PC-9 (cell line): ENCODE data around the gene ZDHHC14. TPM values are rescaled to one million over a fixed set of nuclear protein-coding genes. Genes with fewer than 3 reads are reported as not detected.

ENCODE experiments used
- BruUV-seq: library from RNA; stranded (reverse); fragments of 400-500 nt; replicated peaks from 2 replicates; lab custom pipeline; 2021; lab: Mats Ljungman, UMichigan
- CTCF ChIA-PET: fragments of 300-600 bp; sonication (Branson Sonifier 250); formaldehyde crosslinking; loops from one replicate; lab custom pipeline; 2022; ENCODE audit warnings: antibody characterized with exemption; lab: Charles Lee
- POLR2A ChIA-PET: fragments of 300-600 bp; sonication (Branson Sonifier 250); formaldehyde crosslinking; loops from one replicate; lab custom pipeline; 2022; ENCODE audit warnings: antibody characterized with exemption; ENCODE audit not compliant: unreplicated experiment; lab: Charles Lee
- DNase-seq, 2 experiments: peaks; one replicate each; pipeline versions ENCODE4 v3.0.0 to v3.0.0-alpha.2; 2015 to 2022; ENCODE audit warnings: mixed read lengths in 1 of 2
- H2AFZ ChIP-seq: fragments of 200-600 bp; sonication (generic); 2 replicates; pipeline ENCODE4 v1.8.1; 2017; ENCODE audit warnings: antibody characterized with exemption
- H3F3A ChIP-seq: fragments of 200-600 bp; sonication (generic); 2 replicates; pipeline ENCODE4 v1.8.1; 2017; ENCODE audit warnings: antibody characterized with exemption, mild to moderate bottlenecking, low read depth; ENCODE audit not compliant: insufficient read depth
- H3K27ac ChIP-seq: fragments of 200-600 bp; sonication (generic); 2 replicates; pipeline ENCODE4 v1.6.1; 2016; ENCODE audit warnings: mixed run types
- H3K27me3 ChIP-seq: fragments of 200-600 bp; sonication (generic); 2 replicates; pipeline ENCODE4 v1.6.1; 2016; ENCODE audit warnings: low read depth, mixed run types; ENCODE audit not compliant: insufficient read depth
- H3K36me3 ChIP-seq: fragments of 200-600 bp; sonication (generic); 2 replicates; pipeline ENCODE4 v1.6.1; 2016; ENCODE audit warnings: low read depth, mixed run types
- H3K4me1 ChIP-seq: fragments of 200-600 bp; sonication (generic); replicated peaks from 2 replicates; pipeline ENCODE4 v1.6.1; 2016; ENCODE audit warnings: mixed run types; ENCODE audit not compliant: insufficient read depth
- H3K4me2 ChIP-seq: fragments of 200-600 bp; sonication (generic); 2 replicates; pipeline ENCODE4 v1.6.1; 2017; ENCODE audit warnings: mixed run types
- H3K4me3 ChIP-seq: fragments of 200-600 bp; sonication (generic); 2 replicates; pipeline ENCODE4 v1.6.1; 2016; ENCODE audit warnings: mixed run types
- H3K79me2 ChIP-seq: fragments of 200-600 bp; sonication (generic); 2 replicates; pipeline ENCODE4 v1.6.1; 2017; ENCODE audit warnings: low read depth, mixed run types
- H3K9me2 ChIP-seq: fragments of 200-600 bp; sonication (generic); 2 replicates; pipeline ENCODE4 v1.8.1; 2017; ENCODE audit warnings: mild to moderate bottlenecking; ENCODE audit not compliant: insufficient read depth
- H3K9me3 ChIP-seq: fragments of 200-600 bp; sonication (generic); 2 replicates; pipeline ENCODE4 v1.8.1; 2016; ENCODE audit warnings: low read depth; ENCODE audit not compliant: insufficient read depth
- H4K20me1 ChIP-seq: fragments of 200-600 bp; sonication (generic); 2 replicates; pipeline ENCODE4 v1.8.1; 2017; ENCODE audit not compliant: insufficient read depth
- CTCF ChIP-seq: fragments of 200-600 bp; sonication (generic); conservative IDR thresholded peaks from 2 replicates; pipeline ENCODE4 v1.6.1; 2017; ENCODE audit warnings: mixed run types, antibody characterized with exemption, mild to moderate bottlenecking, moderate library complexity
- EZH2 ChIP-seq: fragments of 200-600 bp; sonication (generic); IDR thresholded peaks from 2 replicates; pipeline ENCODE4 v1.8.0; 2017; ENCODE audit warnings: antibody characterized with exemption, low read depth
- intact Hi-C: fragments of 100-400 bp; cut with micrococcal nuclease; formaldehyde crosslinking; loops from one replicate; pipeline ENCODE4 v1.10.0; 2022; ENCODE audit not compliant: unreplicated experiment
- total RNA-seq: library from RNA; stranded (reverse); gene quantifications from 2 replicates; pipeline ENCODE4 v1.2.3, GENCODE V29; 2021

Gene ZDHHC14
- total RNA-seq, 1 experiment from 2014 or later, result 5.6 TPM

- TF ChIP-seq CTCF (no peak), EZH2 (no peak)
- Histone ChIP-seq H3K4me2 (no peak overlapping the region), H3K27me3 (no peaks in the 10 kb centered on the region), H3K9me3 (no peaks in the 10 kb centered on the region), H3K36me3 (no peaks in the 10 kb centered on the region), H3K4me3 (no peak overlapping the region), H4K20me1 (no peaks in the 10 kb centered on the region), H3K27ac (no peak overlapping the region), H3K4me1 (no peaks in the 10 kb centered on the region), H3K79me2 (no peaks in the 10 kb centered on the region), H3K9me2 (no peaks in the 10 kb centered on the region), H3F3A (no peaks in the 10 kb centered on the region), H2AFZ (no peak overlapping the region)
- intact Hi-C loops, result no loop called here
- no peak for DNase-seq
- BruUV-seq, result no TSS peak
- POLR2A ChIA-PET, result no interaction called here
- CTCF ChIA-PET, result no interaction called here
Observed at GRCh38 chr6:157420497-157420896, 39.5 kb downstream of the ZDHHC14 start.

- no peaks in the 10 kb centered on the region for H3K79me2 ChIP-seq
- no peak overlapping the region for H3K27ac ChIP-seq
- POLR2A ChIA-PET, result no interaction called here
- H3K27me3 ChIP-seq, result no peaks in the 10 kb centered on the region
- DNase-seq, result no peak
- H3F3A ChIP-seq, result peaks cover 10% of the 10 kb centered on the region; the same call in 1 of the 2 replicates
- peaks cover 23% of the 10 kb centered on the region for H3K4me1 ChIP-seq
- no peak overlapping the region for H3K4me3 ChIP-seq
- no TSS peak for BruUV-seq
- intact Hi-C loops, result no loop called here
- H3K4me2 ChIP-seq, result no peak overlapping the region
- no peak for TF ChIP-seq EZH2
- no peak for TF ChIP-seq CTCF
- H3K36me3 ChIP-seq, result no peaks in the 10 kb centered on the region
- no peaks in the 10 kb centered on the region for H3K9me3 ChIP-seq
- CTCF ChIA-PET, result no interaction called here
- H3K9me2 ChIP-seq, result no peaks in the 10 kb centered on the region
- H4K20me1 ChIP-seq, result no peaks in the 10 kb centered on the region; the same call in 1 of the 2 replicates
- H2AFZ ChIP-seq, result no peak overlapping the region
Observed at GRCh38 chr6:157424491-157425020, 43.6 kb downstream of the ZDHHC14 start.

GRCh38 chr6:157427969-157428368 lies 47.0 kb downstream of the ZDHHC14 start:
- Histone ChIP-seq H4K20me1 (no peaks in the 10 kb centered on the region; the same call in 1 of the 2 replicates), H3F3A (peaks cover 10% of the 10 kb centered on the region; the same call in 1 of the 2 replicates), H3K9me3 (no peaks in the 10 kb centered on the region), H3K27me3 (no peaks in the 10 kb centered on the region), H3K4me1 (peaks cover 31% of the 10 kb centered on the region), H3K9me2 (no peaks in the 10 kb centered on the region), H3K4me2 (peak overlapping the region; percentile 66), H3K36me3 (no peaks in the 10 kb centered on the region), H2AFZ (no peak overlapping the region), H3K79me2 (no peaks in the 10 kb centered on the region), H3K4me3 (no peak overlapping the region), H3K27ac (peak overlapping the region; percentile 49)
- CTCF ChIA-PET, result no interaction called here
- TF ChIP-seq EZH2 (no peak), CTCF (no peak)
- POLR2A ChIA-PET, result no interaction called here
- DNase-seq, result no peak
- intact Hi-C loops, result no loop called here
- no TSS peak for BruUV-seq
